RWPE2 (cell line): ENCODE data around the gene MACROD2.

Source experiments
- ATAC-seq: fragments of 200-7000 bp; cut with Tn5 transposase; 3 replicates; pipeline ENCODE4 v1.9.1; 2021; ENCODE audit warnings: low read depth
- DNase-seq: peaks from one replicate; pipeline ENCODE4 v3.0.0-alpha.2; 2020; ENCODE audit warnings: low spot score
- H3K27ac ChIP-seq: fragments of 450-650 bp; 2 replicates; pipeline ENCODE4 v1.5.1; 2017; ENCODE audit warnings: mild to moderate bottlenecking; ENCODE audit not compliant: poor library complexity, severe bottlenecking
- H3K27me3 ChIP-seq: fragments of 250-450 bp; sonication (Bioruptor Pico); 2 replicates; pipeline ENCODE4 v1.5.1; 2021; ENCODE audit warnings: mild to moderate bottlenecking, moderate library complexity; ENCODE audit not compliant: insufficient read depth, poor library complexity, severe bottlenecking
- H3K36me3 ChIP-seq: fragments of 250-450 bp; sonication (Bioruptor Pico); 2 replicates; pipeline ENCODE4 v1.5.1; 2020; ENCODE audit warnings: low read depth, mild to moderate bottlenecking, moderate library complexity
- H3K4me1 ChIP-seq: fragments of 250-450 bp; sonication (Bioruptor Pico); 2 replicates; pipeline ENCODE4 v1.5.1; 2021; ENCODE audit warnings: mild to moderate bottlenecking, moderate library complexity; ENCODE audit not compliant: insufficient read depth, poor library complexity, severe bottlenecking
- H3K4me3 ChIP-seq: fragments of 250-450 bp; sonication (Bioruptor Pico); 2 replicates; pipeline ENCODE4 v1.5.1; 2021; ENCODE audit warnings: mild to moderate bottlenecking, moderate library complexity; ENCODE audit not compliant: severe bottlenecking
- H3K9me3 ChIP-seq: fragments of 250-450 bp; sonication (Bioruptor Pico); 2 replicates; pipeline ENCODE4 v1.5.1; 2021; ENCODE audit warnings: mild to moderate bottlenecking, moderate library complexity; ENCODE audit not compliant: severe bottlenecking
- CTCF ChIP-seq: fragments of 450-650 bp; IDR thresholded peaks from one replicate; pipeline ENCODE4 v1.5.1; 2017; ENCODE audit warnings: mild to moderate bottlenecking, moderate library complexity; ENCODE audit not compliant: poor library complexity, severe bottlenecking

The MACROD2 gene

GRCh38 chr20:15297059-15297875, 1302.0 kb downstream of the MACROD2 start:
- H3K4me1 ChIP-seq: no peaks in the 10 kb centered on the region
- H3K27me3 ChIP-seq: no peaks in the 10 kb centered on the region
- no peaks in the 10 kb centered on the region for H3K36me3 ChIP-seq
- ATAC-seq (peak; percentile 85), DNase-seq (no peak)
- H3K4me3 ChIP-seq: no peak overlapping the region
- no peaks in the 10 kb centered on the region for H3K9me3 ChIP-seq
- no peak overlapping the region for H3K27ac ChIP-seq
- TF ChIP-seq CTCF: no peak

- no peak overlapping the region for H3K27ac ChIP-seq
Measured at GRCh38 chr20:15302075-15302474, 1306.8 kb downstream of the MACROD2 start.

GRCh38 chr20:15310361-15310760, 1315.0 kb downstream of the MACROD2 start:
- Histone ChIP-seq H3K27ac (no peak overlapping the region), H3K36me3 (no peaks in the 10 kb centered on the region), H3K4me1 (peaks cover 3% of the 10 kb centered on the region), H3K9me3 (no peaks in the 10 kb centered on the region), H3K27me3 (no peaks in the 10 kb centered on the region), H3K4me3 (no peak overlapping the region)
- TF ChIP-seq CTCF: no peak
- DNase-seq (no peak), ATAC-seq (peak; percentile 52; the same call in 2 of the 3 replicates)

More at GRCh38 chr20:15302075-15302474, 1306.8 kb downstream of the MACROD2 start:
- H3K36me3 ChIP-seq: no peaks in the 10 kb centered on the region
- ATAC-seq (no peak), DNase-seq (no peak)
- H3K9me3 ChIP-seq: no peaks in the 10 kb centered on the region
- no peak overlapping the region for H3K4me3 ChIP-seq
- no peaks in the 10 kb centered on the region for H3K27me3 ChIP-seq
- H3K4me1 ChIP-seq: no peaks in the 10 kb centered on the region
- TF ChIP-seq CTCF: no peak

GRCh38 chr20:15316556-15316955, 1321.2 kb downstream of the MACROD2 start:
- Histone ChIP-seq H3K27ac (no peak overlapping the region), H3K4me3 (no peak overlapping the region), H3K36me3 (no peaks in the 10 kb centered on the region), H3K27me3 (no peaks in the 10 kb centered on the region), H3K9me3 (no peaks in the 10 kb centered on the region), H3K4me1 (no peaks in the 10 kb centered on the region)
- no peak for TF ChIP-seq CTCF
- DNase-seq: no peak
- no peak for ATAC-seq
